GM23338 (cell line): ENCODE data around the gene TGFBRAP1. TPM values are rescaled to one million over a fixed set of nuclear protein-coding genes. Genes with fewer than 3 reads are reported as not detected.
A peak's percentile ranks its signal among the peaks of the same experiment; 100 is the strongest.

Source experiments
- ATAC-seq: fragments of 200-7000 bp; cut with Tn5 transposase; 3 replicates; pipeline ENCODE4 v1.9.1; 2020
- DNase-seq: peaks from one replicate; pipeline ENCODE4 v3.0.0-alpha.2; 2015; ENCODE audit warnings: low spot score
- H2AFZ ChIP-seq: fragments of 200-600 bp; sonication (generic); 2 replicates; pipeline ENCODE4 v1.8.0; 2016; ENCODE audit warnings: antibody characterized with exemption, mild to moderate bottlenecking, moderate library complexity
- H3F3A ChIP-seq: fragments of 200-600 bp; sonication (generic); replicated peaks from 2 replicates; pipeline ENCODE4 v1.8.0; 2017; ENCODE audit warnings: antibody characterized with exemption, mixed run types, low read depth
- H3K27ac ChIP-seq: fragments of 200-600 bp; sonication (generic); 2 replicates; pipeline ENCODE4 v1.6.1; 2016; ENCODE audit warnings: low read depth
- H3K27me3 ChIP-seq: fragments of 200-600 bp; sonication (generic); 2 replicates; pipeline ENCODE4 v1.8.0; 2016; ENCODE audit warnings: mild to moderate bottlenecking, mixed run types, moderate library complexity; ENCODE audit not compliant: insufficient read depth
- H3K36me3 ChIP-seq: fragments of 200-600 bp; sonication (generic); 2 replicates; pipeline ENCODE4 v1.8.0; 2016; ENCODE audit warnings: mild to moderate bottlenecking; ENCODE audit not compliant: insufficient read depth
- H3K4me1 ChIP-seq: fragments of 200-600 bp; sonication (generic); 2 replicates; pipeline ENCODE4 v1.8.0; 2016; ENCODE audit warnings: mild to moderate bottlenecking, moderate library complexity; ENCODE audit not compliant: insufficient read depth
- H3K4me2 ChIP-seq: fragments of 200-600 bp; sonication (generic); 2 replicates; pipeline ENCODE4 v1.7.1; 2017; ENCODE audit warnings: mixed run types
- H3K4me3 ChIP-seq: fragments of 200-600 bp; sonication (generic); 2 replicates; pipeline ENCODE4 v1.6.1; 2016; ENCODE audit warnings: mixed run types
- H3K79me2 ChIP-seq: fragments of 200-600 bp; sonication (generic); replicated peaks from 2 replicates; pipeline ENCODE4 v1.8.0; 2017; ENCODE audit warnings: mild to moderate bottlenecking; ENCODE audit not compliant: insufficient read depth
- H3K9me2 ChIP-seq: fragments of 200-600 bp; sonication (generic); 2 replicates; pipeline ENCODE4 v1.8.0; 2017; ENCODE audit not compliant: insufficient read depth
- H4K20me1 ChIP-seq: fragments of 200-600 bp; sonication (generic); replicated peaks from 2 replicates; pipeline ENCODE4 v1.8.0; 2017; ENCODE audit warnings: mild to moderate bottlenecking; ENCODE audit not compliant: insufficient read depth
- H3K27ac Mint-ChIP-seq: 2 replicates; pipeline ENCODE4 v1.8.0; 2020; ENCODE audit warnings: inconsistent platforms, mild to moderate bottlenecking, moderate library complexity, mixed read lengths
- H3K27me3 Mint-ChIP-seq: 3 replicates; pipeline ENCODE4 v1.8.0; 2022; ENCODE audit warnings: low read depth, mild to moderate bottlenecking, moderate library complexity, mixed read lengths, inconsistent platforms; ENCODE audit not compliant: insufficient read depth, poor library complexity
- H3K36me3 Mint-ChIP-seq: 3 replicates; pipeline ENCODE4 v1.8.0; 2021; ENCODE audit warnings: low read depth, mild to moderate bottlenecking, inconsistent platforms, moderate library complexity, mixed read lengths
- H3K4me1 Mint-ChIP-seq: 3 replicates; pipeline ENCODE4 v1.8.0; 2020; ENCODE audit warnings: mild to moderate bottlenecking, inconsistent platforms, mixed read lengths
- H3K4me3 Mint-ChIP-seq: 3 replicates; pipeline ENCODE4 v1.8.0; 2021; ENCODE audit warnings: moderate library complexity, mild to moderate bottlenecking, inconsistent platforms, mixed read lengths
- H3K9me3 Mint-ChIP-seq: 3 replicates; pipeline ENCODE4 v1.8.0; 2020; ENCODE audit warnings: moderate library complexity, mild to moderate bottlenecking, inconsistent platforms, mixed read lengths
- JUNB ChIP-seq: IDR thresholded peaks from one replicate; pipeline ENCODE4 v1.6.1; 2016; ENCODE audit warnings: antibody characterized with exemption; ENCODE audit not compliant: unreplicated experiment
- POLR2AphosphoS5 ChIP-seq: IDR thresholded peaks from 2 replicates; pipeline ENCODE4 v1.6.1; 2016; ENCODE audit warnings: antibody characterized with exemption, low read depth
- STAT1 ChIP-seq: IDR thresholded peaks from one replicate; pipeline ENCODE4 v1.6.1; 2016; ENCODE audit warnings: antibody characterized with exemption; ENCODE audit not compliant: unreplicated experiment
- ZNF114 ChIP-seq: fragments of 250-450 bp; sonication (Bioruptor Pico); IDR thresholded peaks from 2 replicates; pipeline ENCODE4 v1.5.0; 2020; ENCODE audit warnings: mild to moderate bottlenecking, moderate library complexity
- ZNF462 ChIP-seq: fragments of 250-450 bp; sonication (Bioruptor Pico); IDR thresholded peaks from 2 replicates; pipeline ENCODE4 v1.5.0; 2020; ENCODE audit warnings: mild to moderate bottlenecking, moderate library complexity
- polyA plus RNA-seq: library from polyadenylated mRNA; unstranded; fragments of >200 nt; fragmentation: Nextera tagmentation; extraction: Ambion mirVana; gene quantifications from 2 replicates; pipeline ENCODE4 v1.2.1, GENCODE V29; 2016
- total RNA-seq: library from RNA; depleted of rRNA; stranded (reverse); fragments of >200 nt; shearing (Covaris generic); gene quantifications from 2 replicates; pipeline ENCODE4 v1.2.3, GENCODE V29; 2014

The TGFBRAP1 gene
- total and polyA plus RNA-seq, 2 experiments from 2014 or later, result 6.3 to 23.5 TPM

- H2AFZ ChIP-seq, result no peak overlapping the region
- Mint-ChIP-seq H3K27me3 (peaks cover 3% of the 10 kb centered on the region), H3K4me3 (no peak overlapping the region), H3K36me3 (peaks cover 12% of the 10 kb centered on the region), H3K9me3 (no peaks in the 10 kb centered on the region), H3K4me1 (0 out of 3 replicates have a peak, but pooled peaks cover 2% of the 10 kb centered on the region), H3K27ac (peak overlapping the region; percentile 39; the same call in 1 of the 2 replicates)
- H3K4me2 ChIP-seq, result no peak overlapping the region
- no peaks in the 10 kb centered on the region for H3K27me3 ChIP-seq
- ATAC-seq (no peak), DNase-seq (no peak)
- H3K79me2 ChIP-seq, result 0 out of 2 replicates have a peak, but pooled peaks cover 2% of the 10 kb centered on the region
- no peaks in the 10 kb centered on the region; the same call in 1 of the 2 replicates for H4K20me1 ChIP-seq
- no peak overlapping the region for H3K4me3 ChIP-seq
- H3K36me3 ChIP-seq, result no peaks in the 10 kb centered on the region
- no peaks in the 10 kb centered on the region for H3F3A ChIP-seq
- H3K27ac ChIP-seq, result no peak overlapping the region
- H3K9me2 ChIP-seq, result no peaks in the 10 kb centered on the region
- H3K4me1 ChIP-seq, result no peaks in the 10 kb centered on the region
- TF ChIP-seq ZNF462, result no peak
- no peak for TF ChIP-seq STAT1
Measured at GRCh38 chr2:105373895-105374401, 44.4 kb upstream of the TGFBRAP1 start.

GRCh38 chr2:105373344-105373781 lies 43.8 kb upstream of the TGFBRAP1 start:
- H3K27ac Mint-ChIP-seq, result no peak overlapping the region; the same call in 1 of the 2 replicates
- H3K4me1 Mint-ChIP-seq, result 0 out of 3 replicates have a peak, but pooled peaks cover 2% of the 10 kb centered on the region
- no peak overlapping the region for H3K27ac ChIP-seq
- ATAC-seq (no peak), DNase-seq (no peak)
- H3K4me1 ChIP-seq, result no peaks in the 10 kb centered on the region
- no peaks in the 10 kb centered on the region for H3K9me3 Mint-ChIP-seq
- no peaks in the 10 kb centered on the region for H3K36me3 ChIP-seq
- H3K4me2 ChIP-seq, result no peak overlapping the region
- H4K20me1 ChIP-seq, result no peaks in the 10 kb centered on the region; the same call in 1 of the 2 replicates
- 0 out of 2 replicates have a peak, but pooled peaks cover 2% of the 10 kb centered on the region for H3K79me2 ChIP-seq
- no peaks in the 10 kb centered on the region for H3K9me2 ChIP-seq
- H3K4me3 ChIP-seq, result no peak overlapping the region
- peaks cover 12% of the 10 kb centered on the region for H3K36me3 Mint-ChIP-seq
- no peak overlapping the region for H3K4me3 Mint-ChIP-seq
- peaks cover 3% of the 10 kb centered on the region for H3K27me3 Mint-ChIP-seq
- H2AFZ ChIP-seq, result no peak overlapping the region
- no peaks in the 10 kb centered on the region for H3K27me3 ChIP-seq
- no peaks in the 10 kb centered on the region for H3F3A ChIP-seq
- TF ChIP-seq ZNF114 (CRISPR knock-in tag) (no peak), POLR2AphosphoS5 (no peak), ZNF462 (no peak), STAT1 (no peak), JUNB (no peak)
